Activated CD4-positive, CD25-positive, alpha-beta regulatory T cell (primary cell): ENCODE measurements around the gene TOGARAM2.

ENCODE experiments used
- DNase-seq, 4 experiments: peaks; one replicate each; lab custom pipeline; 2025; lab: John Stamatoyannopoulos, UW

Gene TOGARAM2

GRCh38 chr2:29053223-29053622 is 72.1 kb downstream of the TOGARAM2 start:
- DNase-seq: no peak

- no peak for DNase-seq
Measured at GRCh38 chr2:29053670-29054400, 72.7 kb downstream of the TOGARAM2 start.

GRCh38 chr2:29054430-29054829 is 73.3 kb downstream of the TOGARAM2 start:
- DNase-seq: no peak

- DNase-seq: no peak
Measured at GRCh38 chr2:29055601-29056000, 74.5 kb downstream of the TOGARAM2 start.

GRCh38 chr2:29056452-29056851 is 75.4 kb downstream of the TOGARAM2 start:
- DNase-seq: no peak

GRCh38 chr2:29057006-29057405 is 75.9 kb downstream of the TOGARAM2 start:
- DNase-seq: no peak

GRCh38 chr2:29059624-29060023 is 78.5 kb downstream of the TOGARAM2 start:
- no peak for DNase-seq

- DNase-seq: no peak
Measured at GRCh38 chr2:29060441-29060840, 79.3 kb downstream of the TOGARAM2 start.

- no peak for DNase-seq
Measured at GRCh38 chr2:29061176-29061575, 80.1 kb downstream of the TOGARAM2 start.

GRCh38 chr2:29061616-29062015 is 80.5 kb downstream of the TOGARAM2 start:
- no peak for DNase-seq

GRCh38 chr2:29062371-29062770 is 81.3 kb downstream of the TOGARAM2 start:
- DNase-seq: no peak

- no peak for DNase-seq
Measured at GRCh38 chr2:29063056-29063455, 82.0 kb downstream of the TOGARAM2 start.

- no peak for DNase-seq
Measured at GRCh38 chr2:29063646-29064345, 82.7 kb downstream of the TOGARAM2 start.

- no peak for DNase-seq
Measured at GRCh38 chr2:29064346-29064715, 83.2 kb downstream of the TOGARAM2 start.

GRCh38 chr2:29064746-29065067 is 83.6 kb downstream of the TOGARAM2 start:
- no peak for DNase-seq

GRCh38 chr2:29065068-29065811 is 84.1 kb downstream of the TOGARAM2 start:
- no peak for DNase-seq

GRCh38 chr2:29066271-29066860 is 85.3 kb downstream of the TOGARAM2 start:
- no peak for DNase-seq

GRCh38 chr2:29066997-29067605 is 86.0 kb downstream of the TOGARAM2 start:
- no peak for DNase-seq

GRCh38 chr2:29068513-29068912 is 87.4 kb downstream of the TOGARAM2 start:
- DNase-seq: no peak

GRCh38 chr2:29070526-29070925 is 89.4 kb downstream of the TOGARAM2 start:
- no peak for DNase-seq

- no peak for DNase-seq
Measured at GRCh38 chr2:29071032-29071975, 90.2 kb downstream of the TOGARAM2 start.
